Endothelial cell of umbilical vein (primary cell): ENCODE results near the gene CLASRP. TPM values are rescaled to one million over a fixed set of nuclear protein-coding genes. Genes with fewer than 3 reads are reported as not detected.

Source experiments
- BruUV-seq: library from RNA; stranded (reverse); fragments of 400-500 nt; replicated peaks from 2 replicates; lab custom pipeline; 2021; lab: Mats Ljungman, UMichigan
- CTCF ChIA-PET: fragments of 300-600, 350-600 bp; sonication (Branson Sonifier 250); formaldehyde crosslinking; loops from one replicate; lab custom pipeline; 2021; ENCODE audit warnings: antibody characterized with exemption, inconsistent platforms; lab: Charles Lee
- POLR2A ChIA-PET: fragments of 300-600, 350-600 bp; sonication (Branson Sonifier 250); formaldehyde crosslinking; loops from one replicate; lab custom pipeline; 2021; ENCODE audit warnings: antibody characterized with exemption, inconsistent platforms; lab: Charles Lee
- DNase-seq: peaks from one replicate; pipeline ENCODE4 v3.0.0-alpha.2; 2011; ENCODE audit warnings: low read depth, low spot score
- FAIRE-seq: peaks from 2 replicates; lab custom pipeline; 2011; peaks lifted over from hg19 to GRCh38; lab: Jason Lieb, UNC
- H2AFZ ChIP-seq: 2 replicates; pipeline ENCODE4 v1.6.0; 2012; ENCODE audit warnings: low read depth, low read length, control low read depth, inconsistent platforms
- H3K27ac ChIP-seq: 2 replicates; pipeline ENCODE4 v1.5.1; 2011; ENCODE audit warnings: low read depth, mild to moderate bottlenecking, control low read depth, low read length, moderate library complexity; ENCODE audit not compliant: insufficient read depth
- H3K27me3 ChIP-seq, 2 experiments: 2 replicates each; pipeline versions ENCODE4 v1.6.0 to v1.6.1; 2011; ENCODE audit warnings: low read length in 2 of 2, mixed read lengths in 1 of 2; ENCODE audit not compliant: control insufficient read depth in 2 of 2, insufficient read depth in 2 of 2
- H3K36me3 ChIP-seq, 2 experiments: 2 replicates in 1 of 2; 3 replicates in 1 of 2; pipeline ENCODE4 v1.5.1; 2011; ENCODE audit warnings: low read length in 2 of 2, mild to moderate bottlenecking in 1 of 2, moderate library complexity in 1 of 2; ENCODE audit not compliant: control insufficient read depth in 2 of 2, insufficient read depth in 2 of 2; ENCODE audit errors: extremely low read depth in 1 of 2
- H3K4me1 ChIP-seq: 3 replicates; pipeline ENCODE4 v1.5.1; 2011; ENCODE audit warnings: mild to moderate bottlenecking, low read length; ENCODE audit not compliant: control insufficient read depth, insufficient read depth; ENCODE audit errors: extremely low read depth
- H3K4me2 ChIP-seq: 2 replicates; pipeline ENCODE4 v1.6.1; 2011; ENCODE audit warnings: low read length, control low read depth, mixed read lengths; ENCODE audit not compliant: insufficient read depth
- H3K4me3 ChIP-seq, 3 experiments: fragments of 200-600 bp in 1 of 3; sonication (generic), shearing (Covaris generic) in 1 of 3; replicated peaks in 1 of 3; 2 replicates each; pipeline ENCODE4 v1.5.1; 2011 to 2016; ENCODE audit warnings: control low read depth in 3 of 3, low read length in 3 of 3, mild to moderate bottlenecking in 2 of 3, inconsistent platforms in 1 of 3, low read depth in 1 of 3, moderate library complexity in 1 of 3; ENCODE audit not compliant: insufficient read depth in 1 of 3
- H3K79me2 ChIP-seq: 2 replicates; pipeline ENCODE4 v1.6.0; 2012; ENCODE audit warnings: low read length, inconsistent platforms; ENCODE audit not compliant: control insufficient read depth, insufficient read depth
- H3K9ac ChIP-seq: replicated peaks from 2 replicates; pipeline ENCODE3; 2011; ENCODE audit warnings: low read length, control low read depth; ENCODE audit not compliant: insufficient read depth; ENCODE audit errors: extremely low read depth
- H3K9me1 ChIP-seq: replicated peaks from 3 replicates; pipeline ENCODE4 v1.6.0; 2011; ENCODE audit warnings: mild to moderate bottlenecking, low read length; ENCODE audit not compliant: control insufficient read depth, insufficient read depth; ENCODE audit errors: extremely low read depth
- H3K9me3 ChIP-seq: replicated peaks from 2 replicates; pipeline ENCODE4 v1.5.1; 2012; ENCODE audit warnings: low read length, inconsistent platforms; ENCODE audit not compliant: control insufficient read depth, insufficient read depth
- H4K20me1 ChIP-seq: replicated peaks from 2 replicates; pipeline ENCODE3; 2011; ENCODE audit warnings: mild to moderate bottlenecking, low read length; ENCODE audit not compliant: control insufficient read depth, insufficient read depth; ENCODE audit errors: extremely low read depth
- EZH2 ChIP-seq: IDR thresholded peaks from 2 replicates; pipeline ENCODE4 v1.6.1; 2012; ENCODE audit warnings: borderline replicate concordance, low read depth, mild to moderate bottlenecking, moderate library complexity, low read length, inconsistent platforms; ENCODE audit not compliant: severe bottlenecking
- GATA2 ChIP-seq: IDR thresholded peaks from 2 replicates; pipeline ENCODE4 v1.7.0; 2011; ENCODE audit warnings: low read depth, mild to moderate bottlenecking, moderate library complexity, mixed read lengths, low read length; ENCODE audit not compliant: insufficient read length, insufficient read depth
- JUN ChIP-seq: IDR thresholded peaks from 2 replicates; pipeline ENCODE4 v1.6.1; 2011; ENCODE audit warnings: borderline replicate concordance, low read depth; ENCODE audit not compliant: insufficient read length, insufficient read depth
- MYC ChIP-seq: IDR thresholded peaks from one replicate; pipeline ENCODE4 v1.6.1; 2011; ENCODE audit warnings: mild to moderate bottlenecking, low read depth, low read length
- POLR2A ChIP-seq: IDR thresholded peaks from 2 replicates; pipeline ENCODE4 v1.6.1; 2012; ENCODE audit warnings: low read depth, mild to moderate bottlenecking, control low read depth, low read length
- POLR2AphosphoS5 ChIP-seq: IDR thresholded peaks from 2 replicates; pipeline ENCODE4 v1.6.1; 2012; ENCODE audit warnings: low read depth, mild to moderate bottlenecking, control low read depth, low read length, moderate library complexity; ENCODE audit not compliant: insufficient read depth
- dilution Hi-C: fragments of 300-500 bp; cut with MboI; formaldehyde crosslinking; loops from one replicate; pipeline ENCODE4 v1.15.0; 2019; ENCODE audit warnings: low sequenced_read_pairs; ENCODE audit not compliant: extremely low pct_ligation_motif_present
- intact Hi-C: fragments of 100-400 bp; cut with micrococcal nuclease; formaldehyde crosslinking; loops from one replicate; pipeline ENCODE4 v1.10.0; 2022
- polyA plus RNA-seq, 4 experiments: library from polyadenylated mRNA; depleted of rRNA in 3 of 4; stranded (reverse) in 3 of 4; unstranded in 1 of 4; fragments of >200 nt; gene quantifications; 2 replicates each; pipeline versions ENCODE4 v1.2.1 to v1.2.3, GENCODE V29; 2011 to 2012; ENCODE audit warnings: missing spikeins in 1 of 4
- total RNA-seq: library from RNA; stranded (reverse); gene quantifications from 2 replicates; pipeline ENCODE4 v1.2.3, GENCODE V29; 2021
- TF ChIP-seq, protein P1 (sequence below), 2 donors: IDR thresholded peaks; 1 replicate in 1 of 2; 2 replicates in 1 of 2; pipeline ENCODE4 v1.5.1; 2011; ENCODE audit warnings: low read length in 2 of 2, mild to moderate bottlenecking in 2 of 2, moderate library complexity in 2 of 2, control low read depth in 1 of 2, inconsistent platforms in 1 of 2, low read depth in 1 of 2; ENCODE audit not compliant: insufficient read depth in 1 of 2; ENCODE audit errors: extremely low read depth in 1 of 2
- TF ChIP-seq, protein P2 (sequence below): IDR thresholded peaks from 2 replicates; pipeline ENCODE4 v1.6.1; 2011; ENCODE audit not compliant: insufficient read depth, insufficient read length

The CLASRP gene
- total and polyA plus RNA-seq, 2 donors (not counting 3 experiments of a cell fraction or from before 2014, with no cell fraction given): 40.7 to 70.7 TPM

DNA sequence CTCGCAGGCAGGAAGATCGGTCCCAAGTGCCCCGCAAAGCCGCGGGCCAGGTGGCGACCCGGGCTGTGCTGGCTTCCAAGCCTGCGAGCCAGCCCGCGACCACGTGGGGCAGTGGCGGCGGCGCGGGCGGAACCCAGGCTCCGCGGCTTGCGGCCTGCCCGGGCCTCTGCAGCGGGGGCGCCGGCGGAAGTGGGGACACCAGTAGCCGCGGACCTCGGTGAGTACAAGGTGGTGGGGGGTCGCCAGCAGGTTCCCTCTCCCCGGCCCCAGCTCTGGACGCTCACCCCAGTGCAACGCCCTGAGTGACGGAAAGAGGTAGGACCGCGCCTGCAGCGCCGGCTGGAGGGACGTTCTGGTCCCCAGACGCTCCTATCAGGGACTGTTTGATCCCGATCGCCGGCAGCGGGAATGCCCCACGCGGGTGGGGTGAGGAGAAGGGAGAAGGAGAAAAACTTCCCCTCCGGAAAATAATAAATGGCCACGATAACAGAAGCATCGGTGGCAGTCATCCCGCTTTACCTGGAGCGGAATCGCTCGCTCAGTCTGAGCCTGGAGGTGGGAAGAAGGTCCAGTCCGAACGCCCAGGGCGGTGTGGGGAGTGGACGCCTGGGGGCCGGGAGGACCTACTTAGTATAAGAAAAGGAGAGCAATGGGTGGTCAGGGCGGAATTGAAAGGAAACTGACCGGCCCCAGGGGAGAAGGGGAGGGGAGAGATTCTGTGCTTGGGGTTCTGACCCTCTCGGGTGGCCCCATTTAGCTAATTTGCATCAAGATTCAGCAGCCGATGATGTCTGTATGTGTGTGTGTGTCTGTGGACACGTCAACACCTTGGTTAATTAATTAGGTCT lies 40.4 kb downstream of the CLASRP start, which contains the start of gene GEMIN7:
Gene GEMIN7 (plus strand): TSS at position 198 of the 848 bp plus-strand sequence. CDS start 10,855 bp downstream, outside the sequence.
- peak within 1 kb of the TSS; percentile 80 for H3K9ac ChIP-seq
- no TSS peak for BruUV-seq
- peak within 1 kb of the TSS; percentile 83 for H3K4me2 ChIP-seq
- H4K20me1 ChIP-seq: no peaks in the 10 kb centered on the region
- dilution Hi-C loops: no loop called here
- FAIRE-seq (peak; percentile 74), DNase-seq (peak; percentile 75)
- no peaks in the 10 kb centered on the region for H3K9me1 ChIP-seq
- peak within 1 kb of the TSS; percentile 57 to 79 (median 58) for H3K4me3 ChIP-seq
- H3K27me3 ChIP-seq: no peaks in the 10 kb centered on the region
- H3K4me1 ChIP-seq: peaks cover 16% of the 10 kb centered on the region
- H2AFZ ChIP-seq: peak within 1 kb of the TSS; percentile 95
- POLR2A ChIA-PET: no interaction called here
- H3K9me3 ChIP-seq: no peaks in the 10 kb centered on the region
- intact Hi-C loops: loop anchor here (1.0 to 5.0 kb wide), 2 partner anchors 12 to 42 kb away; partner anchors contain the start of gene CLASRP
- TF ChIP-seq EZH2 (no peak), POLR2AphosphoS5 (peak; percentile 70), MYC (peak; percentile 60), JUN (no peak), GATA2 (no peak), POLR2A (no peak)
- TF ChIP-seq, protein P1, sequence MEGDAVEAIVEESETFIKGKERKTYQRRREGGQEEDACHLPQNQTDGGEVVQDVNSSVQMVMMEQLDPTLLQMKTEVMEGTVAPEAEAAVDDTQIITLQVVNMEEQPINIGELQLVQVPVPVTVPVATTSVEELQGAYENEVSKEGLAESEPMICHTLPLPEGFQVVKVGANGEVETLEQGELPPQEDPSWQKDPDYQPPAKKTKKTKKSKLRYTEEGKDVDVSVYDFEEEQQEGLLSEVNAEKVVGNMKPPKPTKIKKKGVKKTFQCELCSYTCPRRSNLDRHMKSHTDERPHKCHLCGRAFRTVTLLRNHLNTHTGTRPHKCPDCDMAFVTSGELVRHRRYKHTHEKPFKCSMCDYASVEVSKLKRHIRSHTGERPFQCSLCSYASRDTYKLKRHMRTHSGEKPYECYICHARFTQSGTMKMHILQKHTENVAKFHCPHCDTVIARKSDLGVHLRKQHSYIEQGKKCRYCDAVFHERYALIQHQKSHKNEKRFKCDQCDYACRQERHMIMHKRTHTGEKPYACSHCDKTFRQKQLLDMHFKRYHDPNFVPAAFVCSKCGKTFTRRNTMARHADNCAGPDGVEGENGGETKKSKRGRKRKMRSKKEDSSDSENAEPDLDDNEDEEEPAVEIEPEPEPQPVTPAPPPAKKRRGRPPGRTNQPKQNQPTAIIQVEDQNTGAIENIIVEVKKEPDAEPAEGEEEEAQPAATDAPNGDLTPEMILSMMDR (IDR thresholded peaks at IDR 0.05; ENCODE audit: extremely low read depth in 1 of 2, insufficient read depth in 1 of 2, low read depth in 1 of 2, low read length in 2 of 2): peak in 1 of 2 donors; percentile 6
- TF ChIP-seq, protein P2, sequence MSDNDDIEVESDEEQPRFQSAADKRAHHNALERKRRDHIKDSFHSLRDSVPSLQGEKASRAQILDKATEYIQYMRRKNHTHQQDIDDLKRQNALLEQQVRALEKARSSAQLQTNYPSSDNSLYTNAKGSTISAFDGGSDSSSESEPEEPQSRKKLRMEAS: peak; percentile 89
- peaks cover 41% of the 10 kb centered on the region for H3K79me2 ChIP-seq
- peak within 1 kb of the TSS; percentile 50 for H3K27ac ChIP-seq
- peaks cover 0 to 4% of the 10 kb centered on the region in 2 experiments for H3K36me3 ChIP-seq
- CTCF ChIA-PET: interaction anchor here (0.7 to 2.0 kb wide), 3 partner anchors 11 to 19 kb away, joined by 3 to 16 read pairs (median 10); no protein-coding TSS in a partner anchor
